CD4-positive, alpha-beta memory T cell (primary cell): ENCODE data around the gene SMCO4. TPM values are rescaled to one million over a fixed set of nuclear protein-coding genes. Genes with fewer than 3 reads are reported as not detected.
A peak's percentile ranks its signal among the peaks of the same experiment; 100 is the strongest.

Experiments
- CTCF ChIA-PET: fragments of 350-600 bp; sonication (Branson Sonifier 250); formaldehyde crosslinking; loops from one replicate; lab custom pipeline; 2021; ENCODE audit warnings: inconsistent platforms; ENCODE audit not compliant: partially characterized antibody; lab: Charles Lee
- POLR2A ChIA-PET: fragments of 350-600 bp; sonication (Branson Sonifier 250); formaldehyde crosslinking; loops from one replicate; lab custom pipeline; 2021; ENCODE audit not compliant: partially characterized antibody; lab: Charles Lee
- DNase-seq, 5 donors: peaks; one replicate each; pipeline versions ENCODE4 v3.0.0 to v3.0.0-alpha.2; 2020 to 2022; ENCODE audit warnings: mixed read lengths in 1 of 5
- H3K27ac ChIP-seq: one replicate; pipeline ENCODE4 v1.7.0; 2013; ENCODE audit warnings: low read depth, low read length
- H3K27me3 ChIP-seq: 2 replicates; pipeline ENCODE4 v1.7.0; 2013; ENCODE audit warnings: mild to moderate bottlenecking, low read length, moderate library complexity; ENCODE audit not compliant: insufficient read depth
- H3K36me3 ChIP-seq: 2 replicates; pipeline ENCODE4 v1.7.0; 2013; ENCODE audit warnings: mild to moderate bottlenecking, low read length, moderate library complexity; ENCODE audit not compliant: insufficient read depth
- H3K4me1 ChIP-seq: 2 replicates; pipeline ENCODE4 v1.7.0; 2013; ENCODE audit warnings: mild to moderate bottlenecking, low read length, moderate library complexity; ENCODE audit not compliant: insufficient read depth
- H3K4me3 ChIP-seq, 2 donors: one replicate each; pipeline ENCODE4 v1.7.0; 2013; ENCODE audit warnings: low read length in 2 of 2, mild to moderate bottlenecking in 1 of 2
- H3K9me3 ChIP-seq, 2 donors: one replicate each; pipeline ENCODE4 v1.7.0; 2013; ENCODE audit warnings: low read length in 2 of 2, control low read depth in 1 of 2; ENCODE audit not compliant: control insufficient read depth in 1 of 2
- H3K27ac Mint-ChIP-seq, 7 donors: one replicate each; pipeline ENCODE4 v1.8.0; 2020 to 2021; ENCODE audit warnings: mixed read lengths in 7 of 7, mild to moderate bottlenecking in 6 of 7, inconsistent platforms in 3 of 7, moderate library complexity in 3 of 7
- H3K27me3 Mint-ChIP-seq, 2 donors: one replicate each; pipeline ENCODE4 v1.8.0; 2020 to 2021; ENCODE audit warnings: mixed read lengths in 2 of 2
- H3K36me3 Mint-ChIP-seq, 2 donors: one replicate each; pipeline ENCODE4 v1.8.0; 2020 to 2021; ENCODE audit warnings: mixed read lengths in 2 of 2, inconsistent platforms in 1 of 2, mild to moderate bottlenecking in 1 of 2
- H3K4me1 Mint-ChIP-seq, 4 donors: one replicate each; pipeline ENCODE4 v1.8.0; 2020 to 2021; ENCODE audit warnings: mixed read lengths in 4 of 4, mild to moderate bottlenecking in 1 of 4
- H3K4me3 Mint-ChIP-seq, 8 donors: one replicate each; pipeline ENCODE4 v1.8.0; 2020 to 2021; ENCODE audit warnings: mixed read lengths in 8 of 8, mild to moderate bottlenecking in 7 of 8, moderate library complexity in 6 of 8, inconsistent platforms in 3 of 8
- H3K9me3 Mint-ChIP-seq, 8 donors: one replicate each; pipeline ENCODE4 v1.8.0; 2020 to 2021; ENCODE audit warnings: mixed read lengths in 8 of 8, mild to moderate bottlenecking in 5 of 8, inconsistent platforms in 3 of 8, moderate library complexity in 1 of 8
- intact Hi-C: fragments of 100-400 bp; cut with micrococcal nuclease; formaldehyde crosslinking; loops from one replicate; pipeline ENCODE4 v1.15.1; 2023
- polyA plus RNA-seq, 2 donors: library from polyadenylated mRNA; unstranded; fragments of 300-500 nt; fragmentation: Illumina TruSeq; gene quantifications; one replicate each; pipeline ENCODE4 v1.2.3, GENCODE V29; 2021
- total RNA-seq, 2 experiments: library from RNA; stranded (reverse); gene quantifications; one replicate each; pipeline ENCODE4 v1.2.3, GENCODE V29; 2021

SMCO4 gene
- total and polyA plus RNA-seq, 4 experiments from 2014 or later = 13.1 to 16.2 (median 14.6) TPM

DNA sequence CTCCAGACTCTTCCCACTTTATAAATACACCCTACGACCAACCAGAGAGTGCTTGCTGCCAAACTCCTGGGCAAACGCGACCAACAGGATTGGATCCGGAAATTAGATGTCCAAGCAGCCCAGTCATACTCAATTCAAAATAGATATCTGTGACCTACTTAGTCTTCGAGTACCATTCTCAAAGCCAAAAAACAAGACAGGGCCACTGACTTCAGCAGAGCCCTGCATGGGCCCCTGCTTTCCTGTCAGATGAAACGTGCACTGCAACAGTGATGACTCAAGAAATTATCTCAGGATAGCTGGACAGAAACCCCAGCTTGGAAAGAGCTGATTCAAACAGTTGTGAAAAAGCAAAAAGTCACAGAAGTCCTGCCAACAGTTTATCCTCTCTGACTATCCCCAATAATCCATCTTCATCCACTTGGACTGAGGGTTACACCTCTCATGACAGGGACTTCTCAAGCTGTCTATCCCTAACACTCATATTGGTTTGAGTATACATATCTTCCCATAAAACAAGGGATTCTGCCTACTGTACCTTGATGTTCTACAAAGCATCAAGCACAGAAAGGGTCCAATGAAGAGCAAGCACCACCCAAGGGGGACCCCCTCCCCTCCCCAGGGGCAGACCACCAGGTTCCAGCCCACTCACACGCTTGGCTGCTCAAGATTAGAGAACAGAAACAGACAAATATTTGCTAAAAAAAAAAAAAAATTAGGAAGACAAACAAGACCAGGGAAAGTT is 17.4 kb downstream of the SMCO4 start:
- Mint-ChIP-seq H3K27ac (peak overlapping the region; percentile 63 to 90 (median 83)), H3K4me3 (peak overlapping the region; percentile 21 to 71 (median 60)), H3K4me1 (peaks cover 57 to 91% (median 78%) of the 10 kb centered on the region in 4 donors), H3K9me3 (no peaks in the 10 kb centered on the region), H3K27me3 (no peaks in the 10 kb centered on the region), H3K36me3 (no peaks in the 10 kb centered on the region)
- peaks cover 78% of the 10 kb centered on the region for H3K4me1 ChIP-seq
- H3K27me3 ChIP-seq = no peaks in the 10 kb centered on the region
- intact Hi-C loops = no loop called here
- no peaks in the 10 kb centered on the region for H3K9me3 ChIP-seq
- H3K27ac ChIP-seq = no peak overlapping the region
- H3K36me3 ChIP-seq = no peaks in the 10 kb centered on the region
- CTCF ChIA-PET = interaction anchor here (1.0 to 1.6 kb wide), 2 partner anchors 11 to 17 kb away, joined by 4 read pairs; no protein-coding TSS in a partner anchor
- POLR2A ChIA-PET = interaction anchor here (2.9 kb wide), 1 partner anchor 16 kb away, joined by 17 read pairs; the partner anchor contains the start of gene SMCO4
- no peak overlapping the region for H3K4me3 ChIP-seq
- no peak for DNase-seq

DNA sequence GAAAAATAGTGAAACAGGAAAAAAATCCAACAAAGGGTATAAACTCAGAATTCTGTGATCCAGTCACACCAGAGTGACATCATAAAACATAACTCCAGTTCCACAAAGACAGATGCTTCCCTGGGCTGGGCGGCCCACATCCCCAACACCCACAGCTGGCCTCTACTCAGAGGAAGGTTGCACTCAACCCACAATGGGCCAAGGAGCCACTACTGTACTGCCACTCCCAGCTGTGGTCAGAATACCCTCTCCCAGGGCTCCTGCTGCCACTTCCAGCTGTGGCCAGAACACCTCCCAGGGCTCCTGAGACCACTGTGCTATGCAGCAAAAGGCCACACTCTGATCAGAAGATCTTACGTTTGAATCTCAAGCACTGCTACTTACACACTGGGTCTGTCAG is 18.3 kb downstream of the SMCO4 start:
- H3K9me3 Mint-ChIP-seq = no peaks in the 10 kb centered on the region
- peak overlapping the region; percentile 62 to 90 (median 85) for H3K27ac Mint-ChIP-seq
- H3K27me3 Mint-ChIP-seq = no peaks in the 10 kb centered on the region
- POLR2A ChIA-PET = interaction anchor here (1.3 to 2.9 kb wide), 3 partner anchors 13 to 136 kb away, joined by 3 to 17 read pairs (median 5); partner anchors contain the start of genes CEP295 and SMCO4
- Histone ChIP-seq H3K9me3 (no peaks in the 10 kb centered on the region), H3K27me3 (no peaks in the 10 kb centered on the region), H3K4me3 (no peak overlapping the region), H3K4me1 (peaks cover 78% of the 10 kb centered on the region), H3K27ac (no peak overlapping the region), H3K36me3 (no peaks in the 10 kb centered on the region)
- H3K4me1 Mint-ChIP-seq = peaks cover 54 to 91% (median 77%) of the 10 kb centered on the region in 4 donors
- H3K4me3 Mint-ChIP-seq = peak overlapping the region in 6 of 8 donors; percentile 43 to 82 (median 72)
- intact Hi-C loops = no loop called here
- H3K36me3 Mint-ChIP-seq = no peaks in the 10 kb centered on the region
- CTCF ChIA-PET = interaction anchor here (0.8 to 2.1 kb wide), 3 partner anchors 10 to 17 kb away, joined by 3 to 4 read pairs (median 4); no protein-coding TSS in a partner anchor
- no peak for DNase-seq

DNA sequence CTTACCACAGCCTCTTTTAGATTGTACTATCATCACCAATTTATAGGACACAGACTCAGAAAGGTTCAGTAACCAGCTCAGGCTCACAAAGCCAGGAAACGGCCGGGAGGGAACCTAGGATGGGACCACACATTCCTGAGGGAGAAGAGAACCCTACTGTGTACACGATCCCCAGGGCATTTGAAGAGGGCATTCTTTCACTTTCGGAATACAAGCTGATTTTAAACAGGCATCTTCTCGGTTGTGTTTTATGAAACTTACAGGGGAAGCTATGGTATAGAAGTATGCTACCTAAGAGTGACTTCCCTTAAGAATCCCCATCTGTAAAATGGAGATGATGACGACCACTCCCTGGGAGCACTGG is 19.0 kb downstream of the SMCO4 start:
- Mint-ChIP-seq H3K27ac (peak overlapping the region; percentile 71 to 90 (median 85)), H3K4me3 (peak overlapping the region; percentile 43 to 82 (median 66)), H3K4me1 (peaks cover 54 to 91% (median 76%) of the 10 kb centered on the region in 4 donors), H3K9me3 (no peaks in the 10 kb centered on the region), H3K36me3 (no peaks in the 10 kb centered on the region), H3K27me3 (no peaks in the 10 kb centered on the region)
- Histone ChIP-seq H3K4me1 (peaks cover 77% of the 10 kb centered on the region), H3K9me3 (no peaks in the 10 kb centered on the region), H3K36me3 (no peaks in the 10 kb centered on the region), H3K27me3 (no peaks in the 10 kb centered on the region), H3K4me3 (no peak overlapping the region), H3K27ac (peak overlapping the region; percentile 16)
- no peak for DNase-seq
- ChIA-PET CTCF (interaction anchor here (1.1 to 2.1 kb wide), 3 partner anchors 10 to 18 kb away, joined by 4 to 6 read pairs (median 4); no protein-coding TSS in a partner anchor), POLR2A (interaction anchor here (0.9 to 1.5 kb wide), 5 partner anchors 9 to 216 kb away, joined by 3 to 5 read pairs (median 3); partner anchors contain the start of gene CEP295)
- intact Hi-C loops = no loop called here

DNA sequence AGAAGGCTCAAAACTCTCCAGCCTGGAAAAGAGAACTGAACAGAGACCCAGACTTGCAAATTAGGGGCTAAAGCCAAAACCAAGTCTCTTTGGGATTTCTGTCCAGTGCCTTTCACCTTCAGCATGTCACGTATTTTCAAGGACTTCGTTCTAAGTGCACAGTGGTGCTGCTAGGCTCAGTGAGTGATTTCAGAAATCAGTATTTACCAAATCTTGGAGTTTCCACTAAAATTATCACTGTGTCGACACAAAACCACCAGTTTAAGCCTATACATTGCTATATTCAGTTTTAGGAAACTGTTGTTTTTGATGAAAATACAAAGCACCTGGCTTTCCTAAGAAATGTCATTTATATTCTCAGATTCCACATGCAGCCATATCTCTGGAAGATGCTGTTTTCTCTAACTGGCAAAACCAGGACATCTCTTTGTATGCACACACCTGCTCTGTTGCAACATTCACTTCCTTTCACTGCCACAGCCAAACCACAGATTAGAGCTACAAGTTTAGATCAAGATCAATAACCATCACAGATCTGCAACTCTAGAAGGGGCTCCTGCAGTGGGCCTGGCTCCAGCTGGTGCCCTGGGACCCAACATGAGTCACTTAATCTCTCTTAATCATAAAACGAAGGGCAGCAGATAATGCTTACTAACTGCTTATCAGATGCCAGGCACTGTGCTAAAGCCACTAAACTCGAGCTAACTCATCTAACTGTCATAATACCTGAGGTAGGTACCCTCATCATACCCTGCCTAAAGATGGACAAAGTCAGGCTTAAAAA is 22.3 kb downstream of the SMCO4 start:
- H3K27ac ChIP-seq = no peak overlapping the region
- DNase-seq = peak in 1 of 5 donors; percentile 8
- ChIA-PET CTCF (interaction anchor here (1.0 to 1.1 kb wide), 2 partner anchors 21 to 286 kb away, joined by 4 read pairs; no protein-coding TSS in a partner anchor), POLR2A (interaction anchor here (1.1 kb wide), 1 partner anchor 21 kb away, joined by 3 read pairs; no protein-coding TSS in a partner anchor)
- H3K4me1 Mint-ChIP-seq = peaks cover 41 to 73% (median 61%) of the 10 kb centered on the region in 4 donors
- no peaks in the 10 kb centered on the region for H3K9me3 ChIP-seq
- peaks cover 51% of the 10 kb centered on the region for H3K4me1 ChIP-seq
- no peaks in the 10 kb centered on the region for H3K27me3 Mint-ChIP-seq
- peak overlapping the region in 7 of 8 donors; percentile 3 to 58 (median 32) for H3K4me3 Mint-ChIP-seq
- no peaks in the 10 kb centered on the region for H3K27me3 ChIP-seq
- no peaks in the 10 kb centered on the region for H3K36me3 ChIP-seq
- H3K27ac Mint-ChIP-seq = peak overlapping the region; percentile 7 to 85 (median 58)
- H3K4me3 ChIP-seq = no peak overlapping the region
- no peaks in the 10 kb centered on the region for H3K9me3 Mint-ChIP-seq
- intact Hi-C loops = no loop called here
- no peaks in the 10 kb centered on the region for H3K36me3 Mint-ChIP-seq

DNA sequence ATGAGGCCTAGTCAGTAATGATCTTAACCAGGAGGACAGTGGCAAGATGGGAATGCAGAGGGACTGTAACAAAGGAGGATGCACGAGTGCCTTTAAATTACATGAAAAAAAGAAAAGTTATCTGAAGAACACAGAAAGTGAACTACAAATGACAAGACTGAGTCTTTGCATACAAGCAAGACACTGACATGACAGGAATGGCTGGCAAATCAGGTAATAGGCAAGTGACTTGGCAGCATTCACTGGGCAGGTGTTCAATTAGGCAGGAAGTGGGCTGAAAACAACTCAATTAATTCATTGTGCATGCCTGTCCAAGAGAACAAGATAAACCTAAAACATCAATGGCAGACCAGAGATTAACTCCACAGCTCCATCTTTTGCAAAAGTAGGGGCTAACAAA is 24.0 kb downstream of the SMCO4 start:
- Histone ChIP-seq H3K9me3 (no peaks in the 10 kb centered on the region), H3K4me1 (peaks cover 34% of the 10 kb centered on the region), H3K27ac (no peak overlapping the region), H3K36me3 (no peaks in the 10 kb centered on the region), H3K4me3 (no peak overlapping the region), H3K27me3 (no peaks in the 10 kb centered on the region)
- peak overlapping the region in 2 of 7 donors; percentile 30 to 83 for H3K27ac Mint-ChIP-seq
- H3K36me3 Mint-ChIP-seq = no peaks in the 10 kb centered on the region
- no peaks in the 10 kb centered on the region for H3K27me3 Mint-ChIP-seq
- H3K9me3 Mint-ChIP-seq = no peaks in the 10 kb centered on the region
- intact Hi-C loops = no loop called here
- ChIA-PET CTCF (interaction anchor here (1.4 kb wide), 1 partner anchor 20 kb away, joined by 3 read pairs; no protein-coding TSS in a partner anchor), POLR2A (no interaction called here)
- H3K4me1 Mint-ChIP-seq = peaks cover 31 to 57% (median 45%) of the 10 kb centered on the region in 4 donors
- no peak for DNase-seq
- no peak overlapping the region for H3K4me3 Mint-ChIP-seq

DNA sequence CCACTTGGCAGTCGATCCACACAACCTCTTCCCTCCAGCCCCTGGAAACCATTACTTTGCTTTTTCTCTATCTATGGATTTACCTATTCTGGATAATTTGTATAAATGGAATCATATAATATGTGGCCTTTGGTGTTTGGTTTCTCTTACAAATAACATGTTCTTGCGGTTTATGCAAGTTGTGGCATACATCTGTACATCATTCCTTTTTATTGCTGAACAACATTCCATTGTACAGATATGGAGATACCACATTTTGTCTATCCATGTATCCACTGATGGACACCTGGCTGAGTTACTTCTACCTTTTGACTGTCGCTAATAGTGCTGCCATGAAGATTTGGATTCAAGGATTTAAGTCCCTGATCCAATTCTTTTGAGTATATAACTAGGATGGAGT is 25.1 kb downstream of the SMCO4 start:
- intact Hi-C loops = no loop called here
- Mint-ChIP-seq H3K4me3 (no peak overlapping the region), H3K4me1 (peaks cover 28 to 49% (median 40%) of the 10 kb centered on the region in 4 donors), H3K27me3 (no peaks in the 10 kb centered on the region), H3K27ac (peak overlapping the region in 1 of 7 donors; percentile 29), H3K9me3 (no peaks in the 10 kb centered on the region), H3K36me3 (no peaks in the 10 kb centered on the region)
- no peaks in the 10 kb centered on the region for H3K36me3 ChIP-seq
- no peaks in the 10 kb centered on the region for H3K27me3 ChIP-seq
- POLR2A ChIA-PET = no interaction called here
- no peaks in the 10 kb centered on the region for H3K9me3 ChIP-seq
- DNase-seq = no peak
- CTCF ChIA-PET = no interaction called here
- H3K4me3 ChIP-seq = no peak overlapping the region
- no peak overlapping the region for H3K27ac ChIP-seq
- peaks cover 29% of the 10 kb centered on the region for H3K4me1 ChIP-seq
